ENCODE results near the gene PPP1R3F. TPM values are rescaled to one million over a fixed set of nuclear protein-coding genes. Genes with fewer than 3 reads are reported as not detected.
A peak's percentile ranks its signal among the peaks of the same experiment; 100 is the strongest.
"Not testable (repeated sequence)": the region's sequence is repeated elsewhere in the genome, so short reads cannot be mapped to it uniquely, and the experiment has no call there.

The PPP1R3F gene
- total RNA-seq, 1 experiment from 2014 or later: 1.9 TPM

GRCh38 chrX:49307775-49308174 lies 38.2 kb downstream of the PPP1R3F start:
- H3K4me3 ChIP-seq; H3K27me3 ChIP-seq; H3K36me3 ChIP-seq; H3K9me3 ChIP-seq (replicated peaks); H3K27ac ChIP-seq; DNase-seq; H3K4me1 ChIP-seq: not testable (repeated sequence)

DNA sequence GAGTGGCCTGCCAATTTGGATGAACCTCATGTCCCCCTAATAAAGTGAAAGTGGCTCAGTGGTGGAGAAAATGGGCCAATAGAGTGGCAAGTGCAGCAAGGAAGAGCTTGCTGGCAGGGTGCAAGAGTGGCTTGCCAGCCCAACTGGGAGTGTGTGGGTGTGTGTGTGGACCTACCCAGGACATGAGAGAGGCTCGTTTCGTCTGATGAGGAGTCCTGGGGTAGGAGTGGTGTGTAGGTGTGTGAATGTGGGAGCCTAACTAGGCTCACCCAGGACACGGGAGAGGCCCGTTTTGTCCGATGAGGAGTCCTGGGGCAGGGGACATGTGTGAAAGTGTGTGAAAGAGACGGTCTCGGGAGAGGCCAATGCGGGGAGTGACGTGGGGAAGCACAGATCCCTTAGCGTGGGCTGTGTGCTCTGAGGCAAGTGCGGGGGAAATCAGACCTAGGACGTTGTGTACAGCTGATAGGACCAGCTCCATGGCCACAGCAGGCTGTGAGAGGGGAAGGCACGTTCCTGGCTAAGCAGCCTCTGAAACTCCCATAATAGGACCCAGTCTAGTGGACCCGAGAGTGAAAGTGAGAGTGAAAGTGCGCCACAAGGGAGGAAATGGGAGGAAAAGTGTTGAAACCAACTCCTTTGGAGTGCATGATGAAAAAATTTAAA lies 39.1 kb downstream of the PPP1R3F start:
- no peaks in the 10 kb centered on the region for H3K9me3 ChIP-seq (replicated peaks)
- H3K4me1 ChIP-seq: no peaks in the 10 kb centered on the region
- H3K36me3 ChIP-seq: no peaks in the 10 kb centered on the region
- no peak overlapping the region for H3K27ac ChIP-seq
- no peaks in the 10 kb centered on the region for H3K27me3 ChIP-seq
- no peak overlapping the region for H3K4me3 ChIP-seq
- no peak for DNase-seq

DNA sequence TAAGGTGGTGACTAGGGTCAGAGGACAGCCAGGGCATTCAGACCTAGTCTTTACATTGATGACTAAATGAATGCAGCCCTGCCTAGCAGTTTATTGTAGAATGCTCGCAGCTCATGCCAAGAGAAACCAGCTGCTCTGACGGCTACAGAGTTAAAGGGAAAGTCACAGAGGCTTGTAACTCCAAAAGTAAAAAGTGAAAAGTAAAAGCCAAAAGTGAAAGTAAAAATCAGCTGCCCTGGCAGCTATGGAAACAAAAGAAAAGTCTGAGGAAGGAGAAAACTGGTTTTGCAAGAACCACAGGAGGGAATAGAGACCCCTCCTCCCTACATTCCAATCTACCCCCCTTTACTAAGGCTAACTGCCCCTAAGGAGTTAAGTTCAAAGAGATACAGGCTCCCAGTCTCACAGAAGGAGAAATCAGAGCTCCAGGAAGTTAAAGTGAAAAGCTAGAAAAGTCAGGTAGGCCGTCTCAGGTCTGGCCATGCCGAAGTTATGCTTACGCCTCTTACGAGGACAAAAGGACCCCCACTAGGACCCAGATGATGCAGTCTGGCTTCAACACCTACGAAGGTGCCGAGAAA lies 39.9 kb downstream of the PPP1R3F start:
- Histone ChIP-seq H3K4me1 (no peaks in the 10 kb centered on the region), H3K9me3 (replicated peaks) (no peaks in the 10 kb centered on the region), H3K36me3 (no peaks in the 10 kb centered on the region), H3K27me3 (no peaks in the 10 kb centered on the region), H3K27ac (no peak overlapping the region), H3K4me3 (peak overlapping the region; percentile 10; the same call in 1 of the 2 replicates)
- DNase-seq: no peak

DNA sequence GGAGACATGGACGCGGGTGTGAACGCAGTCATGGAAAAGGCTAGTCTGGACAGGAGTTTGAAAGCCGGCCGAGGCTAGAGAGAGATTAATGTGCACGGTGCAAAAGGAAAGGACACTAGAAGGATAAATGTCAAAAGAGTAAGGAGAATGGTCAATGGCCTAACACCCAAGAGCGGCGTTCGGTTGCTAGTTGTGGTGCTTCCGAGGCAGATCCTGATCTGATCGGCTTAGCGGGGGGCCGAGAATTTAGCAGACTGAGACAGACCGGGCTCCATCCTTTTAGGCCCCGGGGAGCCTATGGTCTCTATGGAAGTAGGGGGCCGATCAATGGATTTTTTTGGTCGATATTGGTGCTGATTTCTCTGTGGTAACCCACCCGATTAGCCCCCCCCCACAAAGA lies 40.8 kb downstream of the PPP1R3F start:
- Histone ChIP-seq H3K4me1 (no peaks in the 10 kb centered on the region), H3K27me3 (no peaks in the 10 kb centered on the region), H3K27ac (no peak overlapping the region), H3K36me3 (no peaks in the 10 kb centered on the region), H3K9me3 (replicated peaks) (no peaks in the 10 kb centered on the region), H3K4me3 (no peak overlapping the region)
- DNase-seq: no peak

GRCh38 chrX:49312176-49312575 lies 42.6 kb downstream of the PPP1R3F start:
- Histone ChIP-seq H3K27ac (no peak overlapping the region), H3K4me3 (no peak overlapping the region), H3K4me1 (no peaks in the 10 kb centered on the region), H3K36me3 (no peaks in the 10 kb centered on the region), H3K27me3 (no peaks in the 10 kb centered on the region), H3K9me3 (replicated peaks) (no peaks in the 10 kb centered on the region)
- no peak for DNase-seq

- Histone ChIP-seq H3K27me3 (no peaks in the 10 kb centered on the region), H3K4me1 (no peaks in the 10 kb centered on the region), H3K27ac (no peak overlapping the region), H3K9me3 (replicated peaks) (no peaks in the 10 kb centered on the region), H3K36me3 (no peaks in the 10 kb centered on the region), H3K4me3 (no peak overlapping the region)
- DNase-seq: no peak
Measured at GRCh38 chrX:49316085-49316484, 46.5 kb downstream of the PPP1R3F start.

- DNase-seq; H3K9me3 ChIP-seq (replicated peaks); H3K36me3 ChIP-seq; H3K4me3 ChIP-seq; H3K27ac ChIP-seq; H3K4me1 ChIP-seq; H3K27me3 ChIP-seq: not testable (repeated sequence)
Measured at GRCh38 chrX:49321737-49322136, 52.1 kb downstream of the PPP1R3F start, which contains the start of gene GAGE12J. GAGE12J (plus strand) TSS chrX:49322037; CDS start chrX:49323194, 1,157 bp downstream.

- not testable (repeated sequence) for H3K27ac ChIP-seq; H3K36me3 ChIP-seq; H3K4me1 ChIP-seq; H3K9me3 ChIP-seq (replicated peaks); H3K27me3 ChIP-seq; DNase-seq; H3K4me3 ChIP-seq
Measured at GRCh38 chrX:49322266-49322665, 52.7 kb downstream of the PPP1R3F start.

DNA sequence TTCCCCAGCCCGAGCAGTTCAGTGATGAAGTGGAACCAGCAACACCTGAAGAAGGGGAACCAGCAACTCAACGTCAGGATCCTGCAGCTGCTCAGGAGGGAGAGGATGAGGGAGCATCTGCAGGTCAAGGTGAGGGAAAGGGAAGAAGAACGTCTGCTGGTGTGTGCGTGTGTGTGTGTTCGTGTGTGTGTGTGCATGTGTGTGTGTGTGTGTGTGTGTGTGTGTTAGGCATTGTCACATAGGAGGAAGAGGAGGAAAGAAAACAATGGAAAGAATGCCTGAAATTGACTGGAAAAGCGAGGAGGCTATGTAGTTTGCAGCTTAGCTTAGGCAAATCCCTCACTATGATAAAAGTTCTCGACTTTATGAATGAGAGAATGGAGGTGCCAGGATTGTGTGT lies 54.1 kb downstream of the PPP1R3F start:
- H3K36me3 ChIP-seq; DNase-seq; H3K27ac ChIP-seq; H3K27me3 ChIP-seq; H3K4me3 ChIP-seq; H3K4me1 ChIP-seq; H3K9me3 ChIP-seq (replicated peaks): not testable (repeated sequence)

DNA sequence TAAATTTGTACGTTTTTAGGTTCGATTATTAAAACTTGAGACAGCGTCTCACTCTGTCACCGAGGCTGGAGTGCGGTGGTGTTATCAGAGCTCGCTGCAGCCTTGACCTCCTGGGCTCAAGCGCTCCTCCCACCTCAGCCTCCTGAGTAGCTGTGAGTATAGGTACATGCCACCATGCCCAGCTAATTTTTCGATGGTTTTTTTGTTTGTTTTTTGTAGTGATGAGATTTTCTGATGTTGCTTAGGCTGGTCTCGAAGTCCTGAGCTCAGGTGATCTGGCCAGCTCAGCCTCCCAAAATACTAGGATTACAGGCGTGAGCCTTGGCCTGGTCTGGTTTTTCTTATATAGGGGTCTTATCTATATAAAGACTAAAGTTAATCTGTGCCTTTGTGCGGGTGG lies 60.8 kb downstream of the PPP1R3F start:
- H3K27me3 ChIP-seq, H3K27ac ChIP-seq, DNase-seq: not testable (repeated sequence)

GRCh38 chrX:49331282-49331681 lies 61.7 kb downstream of the PPP1R3F start, which contains the start of gene GAGE13:
GAGE13 (plus strand) TSS chrX:49331582; CDS start chrX:49332738, 1,156 bp downstream.
- not testable (repeated sequence) for H3K4me3 ChIP-seq; DNase-seq; H3K9me3 ChIP-seq (replicated peaks); H3K4me1 ChIP-seq; H3K36me3 ChIP-seq; H3K27ac ChIP-seq; H3K27me3 ChIP-seq

More for the DNA sequence above, 60.8 kb downstream of the PPP1R3F start:
- not testable (repeated sequence) for H3K36me3 ChIP-seq; H3K4me3 ChIP-seq; H3K9me3 ChIP-seq (replicated peaks); H3K4me1 ChIP-seq

DNA sequence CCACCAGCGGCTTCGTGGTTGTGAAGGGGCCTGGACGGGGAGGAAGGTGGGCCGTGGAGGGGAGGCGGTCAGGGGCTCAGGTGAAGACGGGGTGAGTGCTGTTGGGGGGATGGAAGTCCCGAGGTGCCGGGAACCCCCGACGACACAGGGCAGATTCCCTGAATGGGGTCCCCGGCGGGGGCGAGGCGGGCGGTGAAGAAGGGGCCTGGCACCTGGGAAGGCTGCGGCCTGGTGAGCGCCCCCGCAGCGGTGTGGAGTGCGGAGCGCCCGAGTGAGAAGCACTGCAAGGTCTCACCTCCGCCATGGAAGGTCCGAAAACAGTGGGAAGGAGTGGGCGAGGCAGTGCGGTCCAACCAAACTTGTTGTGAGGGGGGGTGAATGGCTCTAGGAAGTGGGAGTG lies 62.2 kb downstream of the PPP1R3F start:
- H3K9me3 ChIP-seq (replicated peaks); H3K36me3 ChIP-seq; H3K27me3 ChIP-seq; H3K4me3 ChIP-seq; H3K27ac ChIP-seq; H3K4me1 ChIP-seq; DNase-seq: not testable (repeated sequence)

Other genes with a start within 250 kb of the PPP1R3F start
- gene TFE3, start 226.4 kb upstream of the PPP1R3F start, total RNA-seq (2014; rRNA removed; shearing (Covaris generic)): 9.6 and 10.2 TPM in 2 replicates
- 2.0 and 2.5 TPM in 2 replicates for gene CCDC120, start 210.8 kb upstream of the PPP1R3F start, total RNA-seq (2014; rRNA removed; shearing (Covaris generic))
- 4.7 and 5.0 TPM in 2 replicates for gene PRAF2, start 195.8 kb upstream of the PPP1R3F start, total RNA-seq (2014; rRNA removed; shearing (Covaris generic))
- gene WDR45, start 189.9 kb upstream of the PPP1R3F start, total RNA-seq (2014; rRNA removed; shearing (Covaris generic)): 18.0 and 18.1 TPM in 2 replicates
- 13.0 and 14.3 TPM in 2 replicates for gene GPKOW, start 146.1 kb upstream of the PPP1R3F start, total RNA-seq (2014; rRNA removed; shearing (Covaris generic))
- 0.53 and 1.2 TPM in 2 replicates for gene MAGIX, start 107.0 kb upstream of the PPP1R3F start, total RNA-seq (2014; rRNA removed; shearing (Covaris generic))
- gene PLP2, start 97.9 kb upstream of the PPP1R3F start, total RNA-seq (2014; rRNA removed; shearing (Covaris generic)): 50.3 and 56.6 TPM in 2 replicates
- 3.4 TPM in 2 replicates for gene PRICKLE3, start 83.4 kb upstream of the PPP1R3F start, total RNA-seq (2014; rRNA removed; shearing (Covaris generic))
- 0.10 and 0.45 TPM in 2 replicates for gene SYP, start 69.6 kb upstream of the PPP1R3F start, total RNA-seq (2014; rRNA removed; shearing (Covaris generic))
- gene CACNA1F, start 36.5 kb upstream of the PPP1R3F start, total RNA-seq (2014; rRNA removed; shearing (Covaris generic)): not detected in 2 replicates
- gene CCDC22, start 34.3 kb upstream of the PPP1R3F start, total RNA-seq (2014; rRNA removed; shearing (Covaris generic)): 6.6 and 6.7 TPM in 2 replicates
- not detected in 2 replicates for gene FOXP3, start 5.1 kb upstream of the PPP1R3F start, total RNA-seq (2014; rRNA removed; shearing (Covaris generic))
- not detected in 2 replicates for gene GAGE10, start 33.9 kb downstream of the PPP1R3F start, total RNA-seq (2014; rRNA removed; shearing (Covaris generic))
- gene GAGE12J, start 52.2 kb downstream of the PPP1R3F start, total RNA-seq (2014; rRNA removed; shearing (Covaris generic)): not detected in 2 replicates
- gene GAGE13, start 61.8 kb downstream of the PPP1R3F start, total RNA-seq (2014; rRNA removed; shearing (Covaris generic)): not detected in 2 replicates

Measured in SJCRH30 (cell line).